Fibroblast of skin of left biceps (primary cell): ENCODE results near the gene JAG2.

ENCODE experiments used
- DNase-seq, 2 experiments: peaks; one replicate each; pipeline ENCODE4 v3.0.0-alpha.2; 2013; ENCODE audit warnings: low read depth in 2 of 2

Gene JAG2

DNA sequence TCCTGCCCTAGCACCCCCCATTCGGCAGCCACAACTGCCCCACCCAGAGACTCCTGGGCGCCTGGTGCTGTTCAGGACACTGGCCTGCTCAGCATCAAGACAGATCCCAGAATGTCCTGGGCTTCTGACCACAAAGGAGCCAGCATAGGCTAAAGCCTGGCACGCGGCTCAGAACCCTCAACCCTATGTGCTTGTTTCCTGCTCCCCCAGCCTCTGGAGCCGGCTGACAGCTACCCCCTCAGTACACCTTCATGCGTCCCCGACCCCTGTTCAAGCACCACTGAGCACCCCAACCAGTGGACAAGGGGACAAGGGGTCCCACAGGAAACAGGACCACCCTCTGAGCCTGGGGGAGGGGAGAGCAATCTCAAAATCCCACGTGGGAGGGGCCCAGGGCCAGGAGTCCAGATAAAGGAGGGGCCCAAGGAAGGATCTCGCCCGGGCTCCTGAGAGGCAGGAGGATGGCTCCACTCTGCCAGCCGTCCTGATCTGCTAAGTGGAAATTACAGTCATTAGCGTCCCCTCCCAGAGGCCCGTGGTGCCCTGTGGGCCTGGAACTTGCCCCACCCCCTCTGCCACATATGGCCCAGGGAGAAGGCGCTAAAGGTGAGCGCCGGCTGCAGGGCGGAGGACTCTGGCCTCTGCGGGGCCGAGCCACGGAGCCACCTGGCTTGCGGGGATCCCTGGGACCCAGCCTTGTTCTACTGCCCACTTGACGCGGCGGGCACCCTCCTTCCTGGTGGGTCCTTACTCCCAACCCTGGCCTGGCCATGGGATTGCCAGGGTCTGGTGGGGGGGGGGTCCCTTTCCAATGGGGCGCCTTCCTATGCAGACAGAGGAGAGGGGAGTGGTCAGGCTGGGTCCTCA is 76.2 kb downstream of the JAG2 start:
- no peak for DNase-seq

- no peak for DNase-seq
These were observed 76.9 kb downstream of the JAG2 start for GRCh38 chr14:105091517-105092170.

DNA sequence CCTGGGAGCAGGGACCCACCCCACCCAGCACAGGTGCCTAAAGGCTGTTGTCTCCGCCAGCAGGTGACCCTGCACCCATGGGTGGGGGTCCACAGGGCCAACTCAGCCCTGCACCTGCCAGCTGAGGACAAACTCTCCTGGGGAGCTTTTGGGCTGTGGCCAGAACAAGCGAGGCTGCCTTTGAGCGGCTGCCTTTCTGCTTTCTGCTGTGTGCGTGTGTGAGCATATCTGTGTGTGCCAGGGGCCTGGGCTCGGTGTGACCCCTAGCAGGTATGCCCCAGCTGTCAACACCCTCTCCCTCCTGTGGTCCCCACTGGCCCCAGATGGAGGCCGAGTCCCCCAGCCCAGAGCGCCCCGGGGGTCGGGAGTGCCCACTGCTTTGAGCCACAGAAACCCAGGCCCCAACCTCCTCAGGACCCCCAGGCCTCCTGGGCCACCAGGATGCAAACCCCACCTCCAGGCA is 77.5 kb downstream of the JAG2 start:
- DNase-seq, result no peak
